Measurements from ENCODE around the gene RAPH1. TPM values are rescaled to one million over a fixed set of nuclear protein-coding genes. Genes with fewer than 3 reads are reported as not detected.
A peak's percentile ranks its signal among the peaks of the same experiment; 100 is the strongest.

The RAPH1 gene, protein sequence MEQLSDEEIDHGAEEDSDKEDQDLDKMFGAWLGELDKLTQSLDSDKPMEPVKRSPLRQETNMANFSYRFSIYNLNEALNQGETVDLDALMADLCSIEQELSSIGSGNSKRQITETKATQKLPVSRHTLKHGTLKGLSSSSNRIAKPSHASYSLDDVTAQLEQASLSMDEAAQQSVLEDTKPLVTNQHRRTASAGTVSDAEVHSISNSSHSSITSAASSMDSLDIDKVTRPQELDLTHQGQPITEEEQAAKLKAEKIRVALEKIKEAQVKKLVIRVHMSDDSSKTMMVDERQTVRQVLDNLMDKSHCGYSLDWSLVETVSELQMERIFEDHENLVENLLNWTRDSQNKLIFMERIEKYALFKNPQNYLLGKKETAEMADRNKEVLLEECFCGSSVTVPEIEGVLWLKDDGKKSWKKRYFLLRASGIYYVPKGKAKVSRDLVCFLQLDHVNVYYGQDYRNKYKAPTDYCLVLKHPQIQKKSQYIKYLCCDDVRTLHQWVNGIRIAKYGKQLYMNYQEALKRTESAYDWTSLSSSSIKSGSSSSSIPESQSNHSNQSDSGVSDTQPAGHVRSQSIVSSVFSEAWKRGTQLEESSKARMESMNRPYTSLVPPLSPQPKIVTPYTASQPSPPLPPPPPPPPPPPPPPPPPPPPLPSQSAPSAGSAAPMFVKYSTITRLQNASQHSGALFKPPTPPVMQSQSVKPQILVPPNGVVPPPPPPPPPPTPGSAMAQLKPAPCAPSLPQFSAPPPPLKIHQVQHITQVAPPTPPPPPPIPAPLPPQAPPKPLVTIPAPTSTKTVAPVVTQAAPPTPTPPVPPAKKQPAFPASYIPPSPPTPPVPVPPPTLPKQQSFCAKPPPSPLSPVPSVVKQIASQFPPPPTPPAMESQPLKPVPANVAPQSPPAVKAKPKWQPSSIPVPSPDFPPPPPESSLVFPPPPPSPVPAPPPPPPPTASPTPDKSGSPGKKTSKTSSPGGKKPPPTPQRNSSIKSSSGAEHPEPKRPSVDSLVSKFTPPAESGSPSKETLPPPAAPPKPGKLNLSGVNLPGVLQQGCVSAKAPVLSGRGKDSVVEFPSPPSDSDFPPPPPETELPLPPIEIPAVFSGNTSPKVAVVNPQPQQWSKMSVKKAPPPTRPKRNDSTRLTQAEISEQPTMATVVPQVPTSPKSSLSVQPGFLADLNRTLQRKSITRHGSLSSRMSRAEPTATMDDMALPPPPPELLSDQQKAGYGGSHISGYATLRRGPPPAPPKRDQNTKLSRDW
- 1 to 10 TPM; 2.8 to 3.5 TPM for total RNA-seq
- polyA plus RNA-seq = not detected

- no peaks in the 10 kb centered on the region for H3K36me3 Mint-ChIP-seq
Observed at GRCh38 chr2:203535078-203535783, at the start of gene RAPH1. TSS of gene RAPH1 (minus strand) at chr2:203535301. CDS start at chr2:203495353, 39,948 bp downstream.

DNA sequence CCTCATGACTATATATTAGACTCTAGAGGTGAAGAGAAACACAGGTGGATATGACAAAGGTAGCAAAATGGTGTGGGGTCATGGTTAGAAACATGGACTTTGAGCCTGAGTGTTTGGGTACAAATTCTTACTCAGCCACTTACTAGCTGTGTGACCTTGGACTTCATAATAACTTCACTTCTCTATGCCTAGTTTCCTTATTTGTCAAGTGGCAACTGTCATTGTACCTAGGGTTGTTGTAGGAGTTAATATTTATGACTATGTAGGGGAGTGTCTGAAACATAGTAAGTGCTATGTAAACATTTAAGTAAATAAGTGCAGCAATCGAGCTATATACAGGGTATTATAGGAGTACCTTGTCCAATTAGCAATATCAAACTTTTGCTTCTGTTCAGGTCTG, 49.7 kb upstream of the RAPH1 start:
- no peaks in the 10 kb centered on the region for H3K27me3 Mint-ChIP-seq
- CTCF ChIA-PET = no interaction called here

More at GRCh38 chr2:203535078-203535783, at the start of gene RAPH1:
- peaks cover 12 to 22% (median 17%) of the 10 kb centered on the region in 3 donors for H3K4me1 Mint-ChIP-seq
- ChIA-PET POLR2A (no interaction called here), CTCF (interaction anchor here (1.3 to 1.4 kb wide), 2 partner anchors 49 to 280 kb away, joined by 3 to 5 read pairs; no protein-coding TSS in a partner anchor)
- Histone ChIP-seq H3K4me3 (ENCODE audit: low read length) (peak within 1 kb of the TSS; percentile 63), H3K27me3 (ENCODE audit: insufficient read depth, low read length, poor library complexity, severe bottlenecking) (peaks cover 2% of the 10 kb centered on the region), H3K27ac (ENCODE audit: low read depth, low read length) (no peak within 1 kb of the TSS), H3K36me3 (ENCODE audit: insufficient read depth, low read length) (no peaks in the 10 kb centered on the region), H3K4me1 (ENCODE audit: insufficient read depth, low read length) (peaks cover 11% of the 10 kb centered on the region), H3K9me3 (ENCODE audit: low read length) (no peaks in the 10 kb centered on the region)
- peak within 1 kb of the TSS in 7 of 8 donors; percentile 16 to 88 (median 53) for H3K27ac Mint-ChIP-seq
- peaks cover 0 to 11% (median 6%) of the 10 kb centered on the region in 5 donors for H3K9me3 Mint-ChIP-seq
- H3K27me3 Mint-ChIP-seq = peaks cover 21 to 51% of the 10 kb centered on the region in 2 donors
- peak; percentile 31 to 71 (median 41) for DNase-seq
- H3K4me3 Mint-ChIP-seq = peak within 1 kb of the TSS; percentile 81 to 94 (median 86)

DNA sequence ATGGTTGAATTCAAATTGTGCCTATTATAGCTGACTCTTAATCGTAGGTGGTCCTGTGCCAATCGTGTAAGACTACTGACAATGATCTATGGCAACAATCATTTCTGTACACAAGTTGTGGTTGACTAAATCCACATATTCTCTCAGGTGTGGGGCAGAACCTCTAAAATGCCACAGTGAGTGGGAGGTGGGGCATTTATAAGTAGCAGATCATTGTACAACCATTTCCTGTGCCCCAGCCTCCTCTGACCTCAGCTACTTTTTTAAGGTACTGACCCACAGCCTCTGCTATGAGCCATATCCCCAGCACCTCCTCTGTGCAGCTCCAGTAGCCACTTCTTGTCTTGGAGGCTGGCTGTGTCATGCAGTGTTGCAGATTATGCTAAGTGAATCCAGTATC, 48.6 kb upstream of the RAPH1 start:
- no peaks in the 10 kb centered on the region for H3K36me3 ChIP-seq (ENCODE audit: insufficient read depth, low read length)
- no peaks in the 10 kb centered on the region for H3K4me1 ChIP-seq (ENCODE audit: insufficient read depth, low read length)
- no peak overlapping the region for H3K4me3 Mint-ChIP-seq
- DNase-seq = no peak
- H3K4me3 ChIP-seq (ENCODE audit: low read length) = no peak overlapping the region
- H3K27me3 Mint-ChIP-seq = no peaks in the 10 kb centered on the region
- no peaks in the 10 kb centered on the region for H3K27me3 ChIP-seq (ENCODE audit: insufficient read depth, low read length, poor library complexity, severe bottlenecking)
- H3K27ac Mint-ChIP-seq = peak overlapping the region in 1 of 8 donors; percentile 27
- no peaks in the 10 kb centered on the region for H3K9me3 ChIP-seq (ENCODE audit: low read length)
- POLR2A ChIA-PET = no interaction called here
- no peak overlapping the region for H3K27ac ChIP-seq (ENCODE audit: low read depth, low read length)
- H3K9me3 Mint-ChIP-seq = no peaks in the 10 kb centered on the region
- peaks cover 11 to 19% (median 17%) of the 10 kb centered on the region in 3 donors for H3K4me1 Mint-ChIP-seq
- CTCF ChIA-PET = no interaction called here
- no peaks in the 10 kb centered on the region for H3K36me3 Mint-ChIP-seq

More for the DNA sequence above, 49.7 kb upstream of the RAPH1 start:
- Histone ChIP-seq H3K4me3 (ENCODE audit: low read length) (no peak overlapping the region), H3K4me1 (ENCODE audit: insufficient read depth, low read length) (no peaks in the 10 kb centered on the region), H3K9me3 (ENCODE audit: low read length) (no peaks in the 10 kb centered on the region), H3K36me3 (ENCODE audit: insufficient read depth, low read length) (no peaks in the 10 kb centered on the region), H3K27me3 (ENCODE audit: insufficient read depth, low read length, poor library complexity, severe bottlenecking) (no peaks in the 10 kb centered on the region), H3K27ac (ENCODE audit: low read depth, low read length) (no peak overlapping the region)
- H3K27ac Mint-ChIP-seq = no peak overlapping the region
- H3K9me3 Mint-ChIP-seq = no peaks in the 10 kb centered on the region
- POLR2A ChIA-PET = no interaction called here
- H3K4me1 Mint-ChIP-seq = peaks cover 5 to 9% (median 7%) of the 10 kb centered on the region in 3 donors
- H3K36me3 Mint-ChIP-seq = no peaks in the 10 kb centered on the region
- H3K4me3 Mint-ChIP-seq = no peak overlapping the region
- no peak for DNase-seq

GRCh38 chr2:203583084-203583695, 48.1 kb upstream of the RAPH1 start:
- POLR2A ChIA-PET = no interaction called here
- H3K27me3 Mint-ChIP-seq = no peaks in the 10 kb centered on the region
- H3K4me3 Mint-ChIP-seq = no peak overlapping the region
- H3K27me3 ChIP-seq (ENCODE audit: insufficient read depth, low read length, poor library complexity, severe bottlenecking) = no peaks in the 10 kb centered on the region
- no peaks in the 10 kb centered on the region for H3K9me3 ChIP-seq (ENCODE audit: low read length)
- no peaks in the 10 kb centered on the region for H3K36me3 Mint-ChIP-seq
- H3K4me1 Mint-ChIP-seq = peaks cover 11 to 20% (median 18%) of the 10 kb centered on the region in 3 donors
- no peak overlapping the region for H3K27ac Mint-ChIP-seq
- no peaks in the 10 kb centered on the region for H3K36me3 ChIP-seq (ENCODE audit: insufficient read depth, low read length)
- no peak overlapping the region for H3K4me3 ChIP-seq (ENCODE audit: low read length)
- no peak for DNase-seq
- no peak overlapping the region for H3K27ac ChIP-seq (ENCODE audit: low read depth, low read length)
- H3K9me3 Mint-ChIP-seq = no peaks in the 10 kb centered on the region
- no peaks in the 10 kb centered on the region for H3K4me1 ChIP-seq (ENCODE audit: insufficient read depth, low read length)
- CTCF ChIA-PET = no interaction called here

- H3K4me3 Mint-ChIP-seq = no peak overlapping the region
- no peaks in the 10 kb centered on the region for H3K9me3 Mint-ChIP-seq
- ChIA-PET POLR2A (no interaction called here), CTCF (no interaction called here)
- no peak overlapping the region for H3K27ac ChIP-seq (ENCODE audit: low read depth, low read length)
- H3K36me3 Mint-ChIP-seq = no peaks in the 10 kb centered on the region
- H3K4me1 ChIP-seq (ENCODE audit: insufficient read depth, low read length) = no peaks in the 10 kb centered on the region
- no peaks in the 10 kb centered on the region for H3K27me3 Mint-ChIP-seq
- peaks cover 11 to 20% (median 18%) of the 10 kb centered on the region in 3 donors for H3K4me1 Mint-ChIP-seq
- no peak overlapping the region for H3K27ac Mint-ChIP-seq
- H3K27me3 ChIP-seq (ENCODE audit: insufficient read depth, low read length, poor library complexity, severe bottlenecking) = no peaks in the 10 kb centered on the region
- no peaks in the 10 kb centered on the region for H3K36me3 ChIP-seq (ENCODE audit: insufficient read depth, low read length)
- no peaks in the 10 kb centered on the region for H3K9me3 ChIP-seq (ENCODE audit: low read length)
- DNase-seq = no peak
- H3K4me3 ChIP-seq (ENCODE audit: low read length) = no peak overlapping the region
Observed at GRCh38 chr2:203582468-203582867, 47.4 kb upstream of the RAPH1 start.

DNA sequence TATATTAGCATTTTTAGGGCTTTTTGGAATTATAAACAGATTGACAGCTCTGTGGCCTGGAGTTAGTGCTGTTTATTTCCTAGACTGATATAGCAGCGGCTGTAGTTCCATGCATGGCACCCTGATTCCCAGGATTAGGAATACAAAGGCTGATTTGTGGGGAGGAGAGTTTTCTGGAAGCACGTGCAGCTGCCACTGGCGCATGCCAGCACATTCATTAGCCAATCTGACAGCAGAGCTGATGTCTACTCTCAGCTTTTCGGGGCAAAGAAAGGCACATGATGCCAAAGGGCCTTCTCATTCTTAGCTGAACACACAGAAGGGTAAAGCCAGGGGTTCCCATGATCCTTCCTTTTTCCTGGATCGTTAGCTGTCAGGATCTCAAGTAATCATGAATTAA, 45.7 kb upstream of the RAPH1 start:
- no peaks in the 10 kb centered on the region for H3K9me3 ChIP-seq (ENCODE audit: low read length)
- H3K27me3 ChIP-seq (ENCODE audit: insufficient read depth, low read length, poor library complexity, severe bottlenecking) = no peaks in the 10 kb centered on the region
- Mint-ChIP-seq H3K27me3 (no peaks in the 10 kb centered on the region), H3K9me3 (no peaks in the 10 kb centered on the region), H3K36me3 (no peaks in the 10 kb centered on the region), H3K4me3 (no peak overlapping the region), H3K27ac (no peak overlapping the region), H3K4me1 (peaks cover 11 to 18% (median 16%) of the 10 kb centered on the region in 3 donors)
- POLR2A ChIA-PET = no interaction called here
- DNase-seq = no peak
- H3K4me1 ChIP-seq (ENCODE audit: insufficient read depth, low read length) = no peaks in the 10 kb centered on the region
- no peaks in the 10 kb centered on the region for H3K36me3 ChIP-seq (ENCODE audit: insufficient read depth, low read length)
- no peak overlapping the region for H3K4me3 ChIP-seq (ENCODE audit: low read length)
- CTCF ChIA-PET = no interaction called here
- H3K27ac ChIP-seq (ENCODE audit: low read depth, low read length) = no peak overlapping the region

- Histone ChIP-seq H3K9me3 (ENCODE audit: low read length) (no peaks in the 10 kb centered on the region), H3K4me3 (ENCODE audit: low read length) (no peak overlapping the region), H3K4me1 (ENCODE audit: insufficient read depth, low read length) (no peaks in the 10 kb centered on the region), H3K27ac (ENCODE audit: low read depth, low read length) (no peak overlapping the region), H3K36me3 (ENCODE audit: insufficient read depth, low read length) (no peaks in the 10 kb centered on the region), H3K27me3 (ENCODE audit: insufficient read depth, low read length, poor library complexity, severe bottlenecking) (no peaks in the 10 kb centered on the region)
- Mint-ChIP-seq H3K4me3 (no peak overlapping the region), H3K27ac (peak overlapping the region in 1 of 8 donors; percentile 33), H3K9me3 (no peaks in the 10 kb centered on the region), H3K27me3 (peaks cover 0 to 4% of the 10 kb centered on the region in 2 donors), H3K36me3 (no peaks in the 10 kb centered on the region), H3K4me1 (peaks cover 11 to 18% (median 16%) of the 10 kb centered on the region in 3 donors)
- ChIA-PET POLR2A (no interaction called here), CTCF (no interaction called here)
- no peak for DNase-seq
Observed at GRCh38 chr2:203579730-203580129, 44.6 kb upstream of the RAPH1 start.
